ENCODE measurements around the gene RASA4B.
"Not testable (repeated sequence)": the region's sequence is repeated elsewhere in the genome, so short reads cannot be mapped to it uniquely, and the experiment has no call there.

Gene RASA4B

GRCh38 chr7:102517550-102518147 is at the start of gene RASA4B:
Gene RASA4B (minus strand): TSS chr7:102517777. CDS start chr7:102517710, 67 bp downstream.
- in situ Hi-C loops (cut with MboI; ENCODE audit: low sequenced_read_pairs, unreplicated experiment); DNase-seq (ENCODE audit: low spot score): not testable (repeated sequence)

- in situ Hi-C loops (cut with MboI; ENCODE audit: low sequenced_read_pairs, unreplicated experiment); DNase-seq (ENCODE audit: low spot score): not testable (repeated sequence)
These were observed 33.3 kb upstream of the RASA4B start, which contains the start of gene SPDYE2 for GRCh38 chr7:102550808-102551422. Gene SPDYE2 (plus strand): TSS chr7:102551226. CDS start chr7:102553256, 2,030 bp downstream.

GRCh38 chr7:102546353-102546752 is 28.8 kb upstream of the RASA4B start:
- in situ Hi-C loops (cut with MboI; ENCODE audit: low sequenced_read_pairs, unreplicated experiment); DNase-seq (ENCODE audit: low spot score): not testable (repeated sequence)

GRCh38 chr7:102545288-102545687 is 27.7 kb upstream of the RASA4B start:
- DNase-seq (ENCODE audit: low spot score); in situ Hi-C loops (cut with MboI; ENCODE audit: low sequenced_read_pairs, unreplicated experiment): not testable (repeated sequence)

GRCh38 chr7:102544372-102544771 is 26.8 kb upstream of the RASA4B start:
- DNase-seq (ENCODE audit: low spot score); in situ Hi-C loops (cut with MboI; ENCODE audit: low sequenced_read_pairs, unreplicated experiment): not testable (repeated sequence)

- in situ Hi-C loops (cut with MboI; ENCODE audit: low sequenced_read_pairs, unreplicated experiment); DNase-seq (ENCODE audit: low spot score): not testable (repeated sequence)
These were observed 26.0 kb upstream of the RASA4B start, which contains the start of gene UPK3BL2 for GRCh38 chr7:102543596-102543995. Gene UPK3BL2 (minus strand): TSS chr7:102543696. CDS start chr7:102543636, 60 bp downstream.

GRCh38 chr7:102542771-102543170 is 25.2 kb upstream of the RASA4B start:
- in situ Hi-C loops (cut with MboI; ENCODE audit: low sequenced_read_pairs, unreplicated experiment); DNase-seq (ENCODE audit: low spot score): not testable (repeated sequence)

GRCh38 chr7:102542083-102542482 is 24.5 kb upstream of the RASA4B start:
- DNase-seq (ENCODE audit: low spot score); in situ Hi-C loops (cut with MboI; ENCODE audit: low sequenced_read_pairs, unreplicated experiment): not testable (repeated sequence)

- in situ Hi-C loops (cut with MboI; ENCODE audit: low sequenced_read_pairs, unreplicated experiment); DNase-seq (ENCODE audit: low spot score): not testable (repeated sequence)
These were observed 23.0 kb upstream of the RASA4B start for GRCh38 chr7:102540604-102541003.

GRCh38 chr7:102535062-102535615 is 17.6 kb upstream of the RASA4B start:
- DNase-seq (ENCODE audit: low spot score); in situ Hi-C loops (cut with MboI; ENCODE audit: low sequenced_read_pairs, unreplicated experiment): not testable (repeated sequence)

GRCh38 chr7:102532127-102532526 is 14.6 kb upstream of the RASA4B start:
- DNase-seq (ENCODE audit: low spot score); in situ Hi-C loops (cut with MboI; ENCODE audit: low sequenced_read_pairs, unreplicated experiment): not testable (repeated sequence)

GRCh38 chr7:102531583-102531982 is 14.0 kb upstream of the RASA4B start:
- in situ Hi-C loops (cut with MboI; ENCODE audit: low sequenced_read_pairs, unreplicated experiment); DNase-seq (ENCODE audit: low spot score): not testable (repeated sequence)

- DNase-seq (ENCODE audit: low spot score); in situ Hi-C loops (cut with MboI; ENCODE audit: low sequenced_read_pairs, unreplicated experiment): not testable (repeated sequence)
These were observed 10.5 kb upstream of the RASA4B start for GRCh38 chr7:102527822-102528793.

GRCh38 chr7:102527182-102527581 is 9.6 kb upstream of the RASA4B start:
- DNase-seq (ENCODE audit: low spot score); in situ Hi-C loops (cut with MboI; ENCODE audit: low sequenced_read_pairs, unreplicated experiment): not testable (repeated sequence)

- DNase-seq (ENCODE audit: low spot score); in situ Hi-C loops (cut with MboI; ENCODE audit: low sequenced_read_pairs, unreplicated experiment): not testable (repeated sequence)
These were observed 7.2 kb upstream of the RASA4B start for GRCh38 chr7:102524803-102525202.

- in situ Hi-C loops (cut with MboI; ENCODE audit: low sequenced_read_pairs, unreplicated experiment); DNase-seq (ENCODE audit: low spot score): not testable (repeated sequence)
These were observed 3.2 kb upstream of the RASA4B start for GRCh38 chr7:102520797-102521196.

- in situ Hi-C loops (cut with MboI; ENCODE audit: low sequenced_read_pairs, unreplicated experiment); DNase-seq (ENCODE audit: low spot score): not testable (repeated sequence)
These were observed 626 bp downstream of the RASA4B start for GRCh38 chr7:102516951-102517350.

- DNase-seq (ENCODE audit: low spot score); in situ Hi-C loops (cut with MboI; ENCODE audit: low sequenced_read_pairs, unreplicated experiment): not testable (repeated sequence)
These were observed 1.7 kb downstream of the RASA4B start for GRCh38 chr7:102515889-102516288.

All from GM13976 (cell line).